ENCODE data around the gene IL36A. TPM values are rescaled to one million over a fixed set of nuclear protein-coding genes. Genes with fewer than 3 reads are reported as not detected.

The IL36A gene
- total RNA-seq, 1 donor from 2014 or later = not detected

DNA sequence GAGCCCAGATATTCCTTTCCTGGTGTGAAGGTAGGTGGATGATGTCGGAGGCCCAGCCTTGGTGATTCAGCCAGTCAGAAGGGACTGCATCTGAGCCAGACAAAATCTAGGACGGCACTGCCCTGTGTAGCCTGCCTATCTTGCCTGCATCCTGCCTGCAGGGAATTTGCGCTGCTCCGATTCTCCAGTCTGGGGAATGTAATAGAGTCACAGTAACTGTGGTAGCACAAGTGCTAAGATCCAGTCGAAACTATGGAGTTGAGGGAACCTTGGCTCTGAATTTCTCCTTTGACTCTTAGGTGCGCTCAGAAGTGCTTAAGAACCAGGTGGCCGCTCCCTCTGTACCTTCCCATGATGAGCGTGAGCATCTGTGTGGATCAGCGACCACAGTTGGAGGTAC is 31.5 kb downstream of the IL36A start:
- Histone ChIP-seq H3K36me3 (no peaks in the 10 kb centered on the region), H3K27me3 (ENCODE audit: low read depth) (peaks cover 4% of the 10 kb centered on the region), H3K9me3 (no peaks in the 10 kb centered on the region), H3K27ac (no peak overlapping the region), H3K4me1 (no peaks in the 10 kb centered on the region), H3K4me3 (no peak overlapping the region)
- DNase-seq (no peak), ATAC-seq (no peak)
- TF ChIP-seq CTCF (IDR thresholded peaks at IDR 0.05) = no peak
- intact Hi-C loops (cut with DNase I) = no loop called here

GRCh38 chr2:113038291-113038690 is 33.0 kb downstream of the IL36A start:
- Histone ChIP-seq H3K36me3 (no peaks in the 10 kb centered on the region), H3K4me1 (no peaks in the 10 kb centered on the region), H3K27ac (no peak overlapping the region), H3K9me3 (no peaks in the 10 kb centered on the region), H3K4me3 (no peak overlapping the region), H3K27me3 (ENCODE audit: low read depth) (peaks cover 4% of the 10 kb centered on the region)
- no peak for DNase-seq
- no peak for TF ChIP-seq CTCF (IDR thresholded peaks at IDR 0.05)
- no peak for ATAC-seq
- intact Hi-C loops (cut with DNase I) = no loop called here

DNA sequence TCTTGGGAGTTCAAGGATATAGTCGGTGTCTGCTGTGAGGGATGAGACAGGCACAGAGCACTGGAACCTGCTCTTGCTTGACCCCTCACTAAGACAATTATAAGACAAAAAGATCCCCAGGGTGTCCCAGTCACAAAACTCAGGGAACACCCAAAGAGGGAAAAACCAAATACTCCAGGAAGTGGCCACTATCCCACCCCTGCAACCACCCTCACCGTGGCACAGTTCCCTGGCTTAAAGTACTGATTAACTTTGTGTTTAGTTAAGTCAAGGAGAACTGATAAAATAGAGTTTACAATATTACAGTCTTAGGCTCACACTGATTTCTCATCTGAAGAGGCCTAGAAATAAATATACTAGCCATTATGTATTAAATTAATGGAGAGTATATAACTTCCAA is 33.9 kb downstream of the IL36A start:
- DNase-seq (no peak), ATAC-seq (no peak)
- Histone ChIP-seq H3K27me3 (ENCODE audit: low read depth) (peaks cover 4% of the 10 kb centered on the region), H3K9me3 (no peaks in the 10 kb centered on the region), H3K4me3 (no peak overlapping the region), H3K27ac (no peak overlapping the region), H3K4me1 (no peaks in the 10 kb centered on the region), H3K36me3 (no peaks in the 10 kb centered on the region)
- no peak for TF ChIP-seq CTCF (IDR thresholded peaks at IDR 0.05)
- intact Hi-C loops (cut with DNase I) = no loop called here

DNA sequence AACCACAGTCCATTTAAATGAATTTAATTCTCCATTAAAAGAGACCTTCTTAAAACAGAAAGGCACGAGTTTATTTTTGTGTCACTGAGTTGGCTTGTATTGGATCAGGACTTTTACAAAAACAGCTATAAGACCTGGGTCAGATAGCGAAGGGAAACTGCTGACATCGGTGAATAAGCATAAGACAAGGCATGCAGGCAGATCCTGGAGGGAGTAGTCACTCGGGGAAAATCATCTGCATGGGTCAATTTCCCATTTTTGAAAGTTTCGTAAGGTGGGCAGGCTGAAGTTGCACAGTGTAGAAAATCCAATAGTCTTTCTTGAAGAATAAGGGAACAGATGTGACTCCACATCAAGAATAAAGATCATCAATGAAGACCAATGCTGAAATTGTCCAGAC is 34.5 kb downstream of the IL36A start:
- H3K36me3 ChIP-seq = no peaks in the 10 kb centered on the region
- H3K27ac ChIP-seq = no peak overlapping the region
- H3K9me3 ChIP-seq = no peaks in the 10 kb centered on the region
- DNase-seq = no peak
- no peak for ATAC-seq
- H3K4me3 ChIP-seq = no peak overlapping the region
- H3K27me3 ChIP-seq (ENCODE audit: low read depth) = peaks cover under 1% of the 10 kb centered on the region
- TF ChIP-seq CTCF (IDR thresholded peaks at IDR 0.05) = no peak
- no peaks in the 10 kb centered on the region for H3K4me1 ChIP-seq
- intact Hi-C loops (cut with DNase I) = no loop called here

DNA sequence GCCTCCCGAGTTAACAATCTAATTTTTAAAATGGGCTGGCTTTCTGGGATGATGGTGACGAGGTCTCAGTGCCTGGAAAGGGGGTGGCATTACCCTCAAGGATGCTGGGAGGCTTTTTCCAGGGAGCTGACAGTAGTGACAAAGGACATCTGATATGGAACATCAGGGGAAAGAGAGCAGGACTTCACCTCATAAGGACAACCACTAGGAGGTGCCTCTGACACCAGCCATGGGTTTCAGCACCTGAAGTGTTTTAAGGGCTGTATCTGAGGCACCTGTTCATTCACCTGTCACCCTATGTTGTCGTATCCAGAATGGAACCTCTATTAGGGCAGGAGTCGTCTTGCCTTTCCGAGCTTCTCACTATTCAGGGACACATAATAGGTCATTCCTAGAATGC is 36.6 kb downstream of the IL36A start:
- ATAC-seq (no peak), DNase-seq (no peak)
- intact Hi-C loops (cut with DNase I) = no loop called here

More for the DNA sequence above, 36.6 kb downstream of the IL36A start:
- no peak overlapping the region for H3K4me3 ChIP-seq
- H3K4me1 ChIP-seq = no peaks in the 10 kb centered on the region
- H3K27ac ChIP-seq = no peak overlapping the region
- TF ChIP-seq CTCF (IDR thresholded peaks at IDR 0.05) = no peak
- H3K36me3 ChIP-seq = no peaks in the 10 kb centered on the region
- no peaks in the 10 kb centered on the region for H3K9me3 ChIP-seq
- no peaks in the 10 kb centered on the region for H3K27me3 ChIP-seq (ENCODE audit: low read depth)

Measured in lower lobe of right lung (tissue), 2 donors.